A549 (cell line): Measurements from ENCODE around the gene ZNF384. TPM values are rescaled to one million over a fixed set of nuclear protein-coding genes. Genes with fewer than 3 reads are reported as not detected.

ENCODE experiments used
- ATAC-seq, 2 experiments: fragments of 200-7000 bp in 1 of 2; fragments of >200 bp in 1 of 2; cut with Nextera tagmentation in 1 of 2; cut with Tn5 transposase in 1 of 2; 3 replicates each; pipeline versions ENCODE4 v1.8.0 to v1.9.1; 2018 to 2020; ENCODE audit warnings: mild to moderate bottlenecking in 1 of 2, moderate library complexity in 1 of 2
- CTCF ChIA-PET: fragments of 300-600 bp; sonication (Branson Sonifier 250); formaldehyde crosslinking; extraction: SDS; loops from one replicate; lab custom pipeline; 2021; ENCODE audit warnings: antibody characterized with exemption, inconsistent platforms; lab: Yijun Ruan, JAX
- POLR2A ChIA-PET: fragments of 350-600 bp; formaldehyde crosslinking; extraction: SDS; loops from one replicate; lab custom pipeline; 2021; ENCODE audit warnings: antibody characterized with exemption, inconsistent platforms; lab: Yijun Ruan, JAX
- DNase-seq, 2 experiments: peaks; one replicate each; pipeline versions ENCODE4 v3.0.0 to v3.0.0-alpha.2; 2011 to 2016; ENCODE audit warnings: low read depth in 1 of 2, low spot score in 1 of 2
- FAIRE-seq: peaks from 2 replicates; lab custom pipeline; 2011; peaks lifted over from hg19 to GRCh38; lab: Jason Lieb, UNC
- H3K27ac ChIP-seq, 2 experiments: fragments of >200 bp; sonication (Bioruptor Twin); formaldehyde crosslinking; 3 replicates each; pipeline ENCODE4 v1.5.1; 2016 to 2017
- H3K4me1 ChIP-seq: fragments of >200 bp; sonication (Bioruptor Twin); formaldehyde crosslinking; 3 replicates; pipeline ENCODE4 v1.6.1; 2016
- H3K4me2 ChIP-seq: fragments of >200 bp; sonication (Bioruptor Twin); formaldehyde crosslinking; 3 replicates; pipeline ENCODE4 v1.6.1; 2016
- H3K4me3 ChIP-seq: fragments of >200 bp; sonication (Bioruptor Twin); formaldehyde crosslinking; 3 replicates; pipeline ENCODE4 v1.5.1; 2016
- H3K9me3 ChIP-seq: fragments of >200 bp; sonication (Bioruptor Twin); formaldehyde crosslinking; 3 replicates; pipeline ENCODE4 v1.6.1; 2016
- CEBPB ChIP-seq, 2 experiments: fragments of >200 bp in 1 of 2; sonication (Bioruptor Twin) in 1 of 2; formaldehyde crosslinking in 1 of 2; IDR thresholded peaks; 2 replicates each; pipeline ENCODE4 v1.6.1; 2012 to 2016
- CHD2 ChIP-seq: fragments of 150-350 bp; IDR thresholded peaks from 2 replicates; pipeline ENCODE4 v1.6.1; 2014; ENCODE audit warnings: low read length; ENCODE audit not compliant: partially characterized antibody
- EHF ChIP-seq: fragments of 250-450 bp; sonication (Bioruptor Pico); IDR thresholded peaks from 2 replicates; pipeline ENCODE4 v1.5.0; 2020; ENCODE audit warnings: mild to moderate bottlenecking
- ESRRA ChIP-seq: fragments of 150-350 bp; IDR thresholded peaks from 2 replicates; pipeline ENCODE4 v1.6.1; 2014; ENCODE audit warnings: mild to moderate bottlenecking, low read length, borderline replicate concordance
- FOSB ChIP-seq: fragments of 250-450 bp; sonication (Bioruptor Pico); IDR thresholded peaks from 2 replicates; pipeline ENCODE4 v1.5.0; 2020; ENCODE audit warnings: mild to moderate bottlenecking, moderate library complexity
- FOSL2 ChIP-seq, 2 experiments: fragments of 450-650 bp in 1 of 2; fragments of >200 bp in 1 of 2; sonication (Bioruptor Twin) in 1 of 2; formaldehyde crosslinking; IDR thresholded peaks; 2 replicates each; pipeline versions ENCODE4 v1.5.0 to v1.6.1; 2016 to 2020; ENCODE audit warnings: mild to moderate bottlenecking in 1 of 2, moderate library complexity in 1 of 2
- GATA3 ChIP-seq: IDR thresholded peaks from 2 replicates; pipeline ENCODE4 v1.6.1; 2012; ENCODE audit warnings: borderline replicate concordance
- HOXB13 ChIP-seq: fragments of 250-450 bp; sonication (Bioruptor Pico); IDR thresholded peaks from 2 replicates; pipeline ENCODE4 v1.5.0; 2020; ENCODE audit warnings: low read depth, mild to moderate bottlenecking, moderate library complexity
- JUNB ChIP-seq: fragments of >200 bp; sonication (Bioruptor Twin); formaldehyde crosslinking; IDR thresholded peaks from 2 replicates; pipeline ENCODE4 v1.6.1; 2016
- KDM1A ChIP-seq: fragments of 200-600 bp; sonication (generic); IDR thresholded peaks from 2 replicates; pipeline ENCODE4 v1.6.1; 2016; ENCODE audit warnings: low read depth, mild to moderate bottlenecking
- MAFK ChIP-seq: fragments of 450-650 bp; IDR thresholded peaks from 2 replicates; pipeline ENCODE4 v1.6.1; 2014; ENCODE audit not compliant: partially characterized antibody
- MYC ChIP-seq: IDR thresholded peaks from 2 replicates; pipeline ENCODE4 v1.6.1; 2012; ENCODE audit warnings: mild to moderate bottlenecking, inconsistent platforms, low read length, improper control_type of control experiment, borderline replicate concordance
- POLR2AphosphoS2 ChIP-seq: conservative IDR thresholded peaks from 2 replicates; pipeline ENCODE4 v1.6.1; 2012; ENCODE audit warnings: low read length, improper control_type of control experiment, inconsistent platforms
- RARB ChIP-seq: fragments of 250-450 bp; sonication (Bioruptor Pico); IDR thresholded peaks from 2 replicates; pipeline ENCODE4 v1.8.0; 2021; ENCODE audit warnings: mild to moderate bottlenecking, moderate library complexity
- TFCP2L1 ChIP-seq: fragments of 250-450 bp; sonication (Bioruptor Pico); IDR thresholded peaks from 2 replicates; pipeline ENCODE4 v1.5.0; 2021; ENCODE audit warnings: mild to moderate bottlenecking
- WGBS: methylation state at CpG from one replicate; pipeline ENCODE4 v1.1.6; 2017; ENCODE audit errors: missing lambda C conversion rate; 5-methylcytosine and 5-hydroxymethylcytosine counted together
- polyA plus RNA-seq, 4 experiments: library from polyadenylated mRNA; depleted of rRNA in 3 of 4; stranded (reverse); fragments of >200 nt; fragmentation: RNase III in 1 of 4; extraction: RNeasy Plus Mini Kit Qiagen cat#74134 plus additional on column Dnase treatment in 1 of 4; gene quantifications; 2 replicates in 3 of 4; 3 replicates in 1 of 4; pipeline ENCODE4 v1.2.3, GENCODE V29; 2011 to 2017
- TF ChIP-seq, protein P1 (sequence below): IDR thresholded peaks from 2 replicates; pipeline ENCODE4 v1.6.1; 2012
- TF ChIP-seq, protein P2 (sequence below): IDR thresholded peaks from 2 replicates; pipeline ENCODE4 v1.6.1; 2012; ENCODE audit warnings: low read depth, borderline replicate concordance
- TF ChIP-seq, protein P3 (sequence below): fragments of 250-450 bp; sonication (Bioruptor Pico); IDR thresholded peaks from 2 replicates; pipeline ENCODE4 v1.5.0; 2021; ENCODE audit warnings: mild to moderate bottlenecking, moderate library complexity, borderline replicate concordance
- TF ChIP-seq, protein P4 (sequence below): IDR thresholded peaks from 2 replicates; pipeline ENCODE4 v1.6.1; 2012
- TF ChIP-seq, protein P5 (sequence below): fragments of 200-600 bp; sonication (generic); IDR thresholded peaks from 2 replicates; pipeline ENCODE4 v1.6.1; 2016; ENCODE audit warnings: antibody characterized with exemption, mild to moderate bottlenecking, moderate library complexity
- TF ChIP-seq, protein P6 (sequence below): fragments of 450-650 bp; IDR thresholded peaks from 2 replicates; pipeline ENCODE4 v1.6.1; 2014; ENCODE audit warnings: antibody characterized with exemption
- TF ChIP-seq, protein P7 (sequence below): fragments of >200 bp; sonication (Bioruptor Twin); formaldehyde crosslinking; IDR thresholded peaks from 3 replicates; pipeline ENCODE4 v1.6.1; 2016

ZNF384 gene
- polyA plus RNA-seq, 2 of the 4 experiments (the other 2 are of a cell fraction) = 59.6 to 79.8 TPM

DNA sequence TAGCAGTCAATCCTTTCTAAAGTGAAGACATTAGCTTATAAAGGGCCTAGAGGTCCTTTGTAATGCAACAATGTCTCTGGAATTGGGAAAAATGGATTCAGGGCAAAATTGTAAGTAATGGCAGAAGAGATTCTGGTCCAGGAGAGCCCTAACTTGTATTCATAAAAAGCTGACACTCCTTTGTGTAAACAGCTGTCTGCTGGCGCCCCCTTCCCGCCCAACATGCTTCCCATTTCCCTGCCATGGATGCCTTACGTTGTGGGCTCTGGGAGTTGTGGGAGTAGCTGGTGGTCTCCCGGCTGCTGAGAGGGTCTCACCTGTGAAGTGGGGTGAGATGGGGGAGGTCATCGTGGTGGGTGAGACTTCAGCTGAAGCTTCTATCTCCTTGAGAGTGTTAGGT lies 44.3 kb downstream of the ZNF384 start:
- no peak for FAIRE-seq
- no peak for ATAC-seq
- TF ChIP-seq GATA3 = no peak
- TF ChIP-seq, protein P1, sequence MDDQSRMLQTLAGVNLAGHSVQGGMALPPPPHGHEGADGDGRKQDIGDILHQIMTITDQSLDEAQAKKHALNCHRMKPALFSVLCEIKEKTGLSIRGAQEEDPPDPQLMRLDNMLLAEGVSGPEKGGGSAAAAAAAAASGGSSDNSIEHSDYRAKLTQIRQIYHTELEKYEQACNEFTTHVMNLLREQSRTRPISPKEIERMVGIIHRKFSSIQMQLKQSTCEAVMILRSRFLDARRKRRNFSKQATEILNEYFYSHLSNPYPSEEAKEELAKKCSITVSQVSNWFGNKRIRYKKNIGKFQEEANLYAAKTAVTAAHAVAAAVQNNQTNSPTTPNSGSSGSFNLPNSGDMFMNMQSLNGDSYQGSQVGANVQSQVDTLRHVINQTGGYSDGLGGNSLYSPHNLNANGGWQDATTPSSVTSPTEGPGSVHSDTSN = no peak
- TF ChIP-seq, protein P2, sequence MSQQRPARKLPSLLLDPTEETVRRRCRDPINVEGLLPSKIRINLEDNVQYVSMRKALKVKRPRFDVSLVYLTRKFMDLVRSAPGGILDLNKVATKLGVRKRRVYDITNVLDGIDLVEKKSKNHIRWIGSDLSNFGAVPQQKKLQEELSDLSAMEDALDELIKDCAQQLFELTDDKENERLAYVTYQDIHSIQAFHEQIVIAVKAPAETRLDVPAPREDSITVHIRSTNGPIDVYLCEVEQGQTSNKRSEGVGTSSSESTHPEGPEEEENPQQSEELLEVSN = no peak
- TF ChIP-seq, protein P3, sequence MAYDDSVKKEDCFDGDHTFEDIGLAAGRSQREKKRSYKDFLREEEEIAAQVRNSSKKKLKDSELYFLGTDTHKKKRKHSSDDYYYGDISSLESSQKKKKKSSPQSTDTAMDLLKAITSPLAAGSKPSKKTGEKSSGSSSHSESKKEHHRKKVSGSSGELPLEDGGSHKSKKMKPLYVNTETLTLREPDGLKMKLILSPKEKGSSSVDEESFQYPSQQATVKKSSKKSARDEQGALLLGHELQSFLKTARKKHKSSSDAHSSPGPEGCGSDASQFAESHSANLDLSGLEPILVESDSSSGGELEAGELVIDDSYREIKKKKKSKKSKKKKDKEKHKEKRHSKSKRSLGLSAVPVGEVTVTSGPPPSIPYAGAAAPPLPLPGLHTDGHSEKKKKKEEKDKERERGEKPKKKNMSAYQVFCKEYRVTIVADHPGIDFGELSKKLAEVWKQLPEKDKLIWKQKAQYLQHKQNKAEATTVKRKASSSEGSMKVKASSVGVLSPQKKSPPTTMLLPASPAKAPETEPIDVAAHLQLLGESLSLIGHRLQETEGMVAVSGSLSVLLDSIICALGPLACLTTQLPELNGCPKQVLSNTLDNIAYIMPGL (CRISPR knock-in tag) = no peak
- TF ChIP-seq TFCP2L1 (CRISPR knock-in tag) = no peak
- TF ChIP-seq, protein P4, sequence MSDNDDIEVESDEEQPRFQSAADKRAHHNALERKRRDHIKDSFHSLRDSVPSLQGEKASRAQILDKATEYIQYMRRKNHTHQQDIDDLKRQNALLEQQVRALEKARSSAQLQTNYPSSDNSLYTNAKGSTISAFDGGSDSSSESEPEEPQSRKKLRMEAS = no peak
- no peak for TF ChIP-seq EHF
- no peak for TF ChIP-seq JUNB
- H3K4me2 ChIP-seq = no peak overlapping the region
- CTCF ChIA-PET = interaction anchor here (0.6 to 1.7 kb wide), 9 partner anchors 9 to 192 kb away, joined by 3 to 5 read pairs (median 4); partner anchors contain the start of gene MLF2
- DNase-seq = no peak
- POLR2A ChIA-PET = no interaction called here
- 65% methylated on average over 5 of the region's 5 CpGs for WGBS
- no peak overlapping the region for H3K27ac ChIP-seq
- no peaks in the 10 kb centered on the region for H3K4me1 ChIP-seq
- H3K9me3 ChIP-seq = peaks cover 40% of the 10 kb centered on the region
- no peak overlapping the region for H3K4me3 ChIP-seq

DNA sequence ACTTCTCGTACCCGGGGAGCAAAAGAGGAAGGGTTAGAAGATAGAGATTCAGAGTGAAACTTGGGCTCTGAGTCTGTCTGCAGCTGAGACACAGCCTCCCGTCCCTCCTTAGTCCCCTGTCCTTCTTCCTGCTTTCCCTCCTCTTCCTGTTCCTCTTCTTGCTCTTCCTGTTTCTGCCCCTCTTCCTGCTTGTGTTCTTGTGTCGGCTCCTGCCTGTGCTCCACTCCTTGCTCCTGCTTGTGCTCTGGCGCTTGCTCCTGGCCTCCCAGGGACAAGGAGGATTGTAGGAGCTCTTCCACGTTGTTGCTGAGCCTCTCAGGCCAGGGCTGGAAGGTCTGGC lies 44.9 kb downstream of the ZNF384 start:
- 48% methylated on average over 6 of the region's 6 CpGs for WGBS
- Histone ChIP-seq H3K9me3 (peaks cover 40% of the 10 kb centered on the region), H3K27ac (no peak overlapping the region), H3K4me1 (no peaks in the 10 kb centered on the region), H3K4me2 (no peak overlapping the region), H3K4me3 (no peak overlapping the region)
- DNase-seq (no peak), FAIRE-seq (no peak), ATAC-seq (no peak)
- POLR2A ChIA-PET = interaction anchor here (0.6 kb wide), 1 partner anchor 45 kb away, joined by 9 read pairs; the partner anchor contains the start of gene ZNF384
- no peak for TF ChIP-seq FOSL2 (IDR thresholded peaks at IDR 0.05)
- TF ChIP-seq FOSL2 (CRISPR knock-in tag; IDR thresholded peaks at IDR 0.05) = no peak
- TF ChIP-seq CEBPB (IDR thresholded peaks at IDR 0.05) = no peak
- no peak for TF ChIP-seq HOXB13 (CRISPR knock-in tag)
- TF ChIP-seq, protein P5, sequence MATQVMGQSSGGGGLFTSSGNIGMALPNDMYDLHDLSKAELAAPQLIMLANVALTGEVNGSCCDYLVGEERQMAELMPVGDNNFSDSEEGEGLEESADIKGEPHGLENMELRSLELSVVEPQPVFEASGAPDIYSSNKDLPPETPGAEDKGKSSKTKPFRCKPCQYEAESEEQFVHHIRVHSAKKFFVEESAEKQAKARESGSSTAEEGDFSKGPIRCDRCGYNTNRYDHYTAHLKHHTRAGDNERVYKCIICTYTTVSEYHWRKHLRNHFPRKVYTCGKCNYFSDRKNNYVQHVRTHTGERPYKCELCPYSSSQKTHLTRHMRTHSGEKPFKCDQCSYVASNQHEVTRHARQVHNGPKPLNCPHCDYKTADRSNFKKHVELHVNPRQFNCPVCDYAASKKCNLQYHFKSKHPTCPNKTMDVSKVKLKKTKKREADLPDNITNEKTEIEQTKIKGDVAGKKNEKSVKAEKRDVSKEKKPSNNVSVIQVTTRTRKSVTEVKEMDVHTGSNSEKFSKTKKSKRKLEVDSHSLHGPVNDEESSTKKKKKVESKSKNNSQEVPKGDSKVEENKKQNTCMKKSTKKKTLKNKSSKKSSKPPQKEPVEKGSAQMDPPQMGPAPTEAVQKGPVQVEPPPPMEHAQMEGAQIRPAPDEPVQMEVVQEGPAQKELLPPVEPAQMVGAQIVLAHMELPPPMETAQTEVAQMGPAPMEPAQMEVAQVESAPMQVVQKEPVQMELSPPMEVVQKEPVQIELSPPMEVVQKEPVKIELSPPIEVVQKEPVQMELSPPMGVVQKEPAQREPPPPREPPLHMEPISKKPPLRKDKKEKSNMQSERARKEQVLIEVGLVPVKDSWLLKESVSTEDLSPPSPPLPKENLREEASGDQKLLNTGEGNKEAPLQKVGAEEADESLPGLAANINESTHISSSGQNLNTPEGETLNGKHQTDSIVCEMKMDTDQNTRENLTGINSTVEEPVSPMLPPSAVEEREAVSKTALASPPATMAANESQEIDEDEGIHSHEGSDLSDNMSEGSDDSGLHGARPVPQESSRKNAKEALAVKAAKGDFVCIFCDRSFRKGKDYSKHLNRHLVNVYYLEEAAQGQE = no peak
- TF ChIP-seq, protein P6, sequence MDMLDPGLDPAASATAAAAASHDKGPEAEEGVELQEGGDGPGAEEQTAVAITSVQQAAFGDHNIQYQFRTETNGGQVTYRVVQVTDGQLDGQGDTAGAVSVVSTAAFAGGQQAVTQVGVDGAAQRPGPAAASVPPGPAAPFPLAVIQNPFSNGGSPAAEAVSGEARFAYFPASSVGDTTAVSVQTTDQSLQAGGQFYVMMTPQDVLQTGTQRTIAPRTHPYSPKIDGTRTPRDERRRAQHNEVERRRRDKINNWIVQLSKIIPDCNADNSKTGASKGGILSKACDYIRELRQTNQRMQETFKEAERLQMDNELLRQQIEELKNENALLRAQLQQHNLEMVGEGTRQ = no peak
- no peak for TF ChIP-seq ESRRA
- TF ChIP-seq MYC = no peak
- TF ChIP-seq, protein P4 = no peak
- no peak for TF ChIP-seq MAFK
- TF ChIP-seq, protein P2 = no peak
- no peak for TF ChIP-seq POLR2AphosphoS2
- TF ChIP-seq CHD2 = no peak
- TF ChIP-seq FOSB = no peak
- no peak for TF ChIP-seq KDM1A
- no peak for TF ChIP-seq RARB (CRISPR knock-in tag)
- TF ChIP-seq, protein P7, sequence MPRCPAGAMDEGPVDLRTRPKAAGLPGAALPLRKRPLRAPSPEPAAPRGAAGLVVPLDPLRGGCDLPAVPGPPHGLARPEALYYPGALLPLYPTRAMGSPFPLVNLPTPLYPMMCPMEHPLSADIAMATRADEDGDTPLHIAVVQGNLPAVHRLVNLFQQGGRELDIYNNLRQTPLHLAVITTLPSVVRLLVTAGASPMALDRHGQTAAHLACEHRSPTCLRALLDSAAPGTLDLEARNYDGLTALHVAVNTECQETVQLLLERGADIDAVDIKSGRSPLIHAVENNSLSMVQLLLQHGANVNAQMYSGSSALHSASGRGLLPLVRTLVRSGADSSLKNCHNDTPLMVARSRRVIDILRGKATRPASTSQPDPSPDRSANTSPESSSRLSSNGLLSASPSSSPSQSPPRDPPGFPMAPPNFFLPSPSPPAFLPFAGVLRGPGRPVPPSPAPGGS = no peak
- CTCF ChIA-PET = interaction anchor here (0.6 to 1.7 kb wide), 9 partner anchors 9 to 193 kb away, joined by 3 to 5 read pairs (median 4); partner anchors contain the start of gene MLF2
